GM19328 (cell line): ENCODE data around the gene EYA4.

Experiments
- ATAC-seq: cut with Tn5 transposase; IDR thresholded peaks from one replicate; pipeline ENCODE4 v1.9.1; 2021; ENCODE audit warnings: mild to moderate bottlenecking, moderate library complexity; ENCODE audit not compliant: unreplicated experiment

Gene EYA4, protein sequence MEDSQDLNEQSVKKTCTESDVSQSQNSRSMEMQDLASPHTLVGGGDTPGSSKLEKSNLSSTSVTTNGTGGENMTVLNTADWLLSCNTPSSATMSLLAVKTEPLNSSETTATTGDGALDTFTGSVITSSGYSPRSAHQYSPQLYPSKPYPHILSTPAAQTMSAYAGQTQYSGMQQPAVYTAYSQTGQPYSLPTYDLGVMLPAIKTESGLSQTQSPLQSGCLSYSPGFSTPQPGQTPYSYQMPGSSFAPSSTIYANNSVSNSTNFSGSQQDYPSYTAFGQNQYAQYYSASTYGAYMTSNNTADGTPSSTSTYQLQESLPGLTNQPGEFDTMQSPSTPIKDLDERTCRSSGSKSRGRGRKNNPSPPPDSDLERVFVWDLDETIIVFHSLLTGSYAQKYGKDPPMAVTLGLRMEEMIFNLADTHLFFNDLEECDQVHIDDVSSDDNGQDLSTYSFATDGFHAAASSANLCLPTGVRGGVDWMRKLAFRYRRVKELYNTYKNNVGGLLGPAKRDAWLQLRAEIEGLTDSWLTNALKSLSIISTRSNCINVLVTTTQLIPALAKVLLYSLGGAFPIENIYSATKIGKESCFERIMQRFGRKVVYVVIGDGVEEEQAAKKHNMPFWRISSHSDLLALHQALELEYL

DNA sequence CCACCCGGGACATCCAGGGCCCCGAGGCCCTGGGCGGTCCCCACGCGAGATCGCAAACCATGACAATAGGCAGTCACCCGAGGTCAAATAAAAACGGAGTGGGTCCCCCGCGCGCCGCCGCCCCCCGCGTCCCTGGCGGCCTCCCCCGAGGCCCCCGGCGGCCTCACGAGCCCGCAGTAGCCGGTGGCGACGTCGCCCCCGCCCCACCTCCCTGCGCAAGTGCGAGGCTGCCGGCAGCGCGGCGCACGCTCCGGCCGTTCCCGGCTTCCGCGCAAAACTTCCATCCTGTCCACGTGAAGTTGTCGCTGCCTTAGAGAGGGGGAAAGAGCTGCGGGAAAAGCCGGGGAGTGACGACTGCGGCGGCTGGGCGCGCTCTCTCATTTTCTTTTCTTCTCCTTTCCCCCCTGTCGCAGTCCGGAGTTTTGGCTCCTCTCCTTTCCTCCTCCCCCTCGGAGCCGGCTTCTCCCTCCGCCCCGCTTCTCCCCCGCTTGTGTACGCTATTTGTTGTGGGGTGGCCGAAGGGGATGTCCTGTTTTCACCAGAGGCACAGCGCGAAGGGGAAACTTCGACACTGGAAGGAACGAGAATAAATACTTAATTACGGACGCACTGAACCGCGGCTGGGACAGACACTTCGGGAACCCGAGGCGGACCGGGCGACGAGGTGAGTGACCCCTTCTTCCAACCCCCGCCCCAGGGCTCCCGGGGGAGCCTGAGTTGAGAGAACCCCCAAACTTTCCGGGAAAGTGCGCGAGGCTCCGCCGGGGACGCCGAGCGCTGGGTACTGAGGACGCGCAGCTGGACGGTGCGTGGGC is at the start of gene EYA4:
Gene EYA4 (plus strand): TSS at position 272 of the 815 bp plus-strand sequence. CDS start 33,424 bp downstream, outside the sequence.
- ATAC-seq, result no peak

DNA sequence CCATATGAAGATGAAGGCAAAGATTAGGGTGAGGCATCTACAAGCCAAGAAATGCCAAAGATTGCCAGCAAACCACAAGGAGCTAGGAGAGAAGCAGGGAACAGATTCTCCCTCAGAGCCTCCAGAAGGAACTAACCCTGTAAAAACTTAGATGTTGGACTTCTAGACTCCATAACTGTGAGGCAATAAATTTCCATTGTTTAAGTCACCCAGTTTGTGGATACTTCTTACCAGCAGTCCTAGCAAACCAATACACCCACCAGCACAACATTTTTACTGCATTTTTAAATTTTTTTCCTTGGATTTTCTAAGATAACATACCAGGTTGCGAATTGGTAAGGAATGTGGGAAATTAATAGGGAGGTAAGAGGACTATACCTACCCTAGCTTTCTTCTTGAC is 47.8 kb upstream of the EYA4 start:
- ATAC-seq, result no peak

DNA sequence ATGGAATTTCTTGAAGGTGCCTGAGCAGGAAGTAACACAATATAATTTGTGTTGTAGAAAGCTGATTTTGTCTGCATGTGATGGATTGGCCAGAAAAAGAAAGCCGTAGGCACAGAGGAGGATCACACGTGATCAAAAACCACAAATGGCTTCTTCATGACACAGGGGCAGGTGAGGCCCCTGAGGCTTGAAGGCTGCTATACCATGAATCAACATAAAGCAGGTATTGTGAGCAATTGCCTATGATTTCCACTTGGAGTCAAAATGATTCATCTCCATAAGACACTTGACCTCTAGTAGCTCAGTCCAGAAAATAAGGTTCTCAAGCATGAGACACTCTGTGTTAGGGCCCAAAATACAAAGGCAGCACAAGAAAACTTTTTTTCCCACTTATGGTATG is 42.4 kb upstream of the EYA4 start:
- no peak for ATAC-seq

DNA sequence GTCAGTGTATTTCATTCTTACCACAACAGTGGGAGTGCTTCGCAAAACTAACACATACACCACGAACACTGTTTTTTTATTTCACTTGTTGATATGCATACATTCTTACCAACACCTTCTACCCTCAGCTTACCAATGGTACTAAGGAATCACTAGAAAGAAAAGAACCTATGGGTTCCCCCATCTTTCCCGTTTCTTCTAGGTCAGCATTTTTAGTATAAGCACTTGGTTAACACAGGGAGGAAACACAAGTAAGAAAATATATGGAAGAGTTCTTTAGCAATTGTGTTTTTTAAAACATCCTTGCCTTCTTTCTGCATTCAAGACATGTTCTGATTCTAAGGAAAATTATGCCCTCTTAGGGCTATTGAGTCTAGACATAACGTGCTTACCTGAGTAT is 39.9 kb upstream of the EYA4 start:
- no peak for ATAC-seq

DNA sequence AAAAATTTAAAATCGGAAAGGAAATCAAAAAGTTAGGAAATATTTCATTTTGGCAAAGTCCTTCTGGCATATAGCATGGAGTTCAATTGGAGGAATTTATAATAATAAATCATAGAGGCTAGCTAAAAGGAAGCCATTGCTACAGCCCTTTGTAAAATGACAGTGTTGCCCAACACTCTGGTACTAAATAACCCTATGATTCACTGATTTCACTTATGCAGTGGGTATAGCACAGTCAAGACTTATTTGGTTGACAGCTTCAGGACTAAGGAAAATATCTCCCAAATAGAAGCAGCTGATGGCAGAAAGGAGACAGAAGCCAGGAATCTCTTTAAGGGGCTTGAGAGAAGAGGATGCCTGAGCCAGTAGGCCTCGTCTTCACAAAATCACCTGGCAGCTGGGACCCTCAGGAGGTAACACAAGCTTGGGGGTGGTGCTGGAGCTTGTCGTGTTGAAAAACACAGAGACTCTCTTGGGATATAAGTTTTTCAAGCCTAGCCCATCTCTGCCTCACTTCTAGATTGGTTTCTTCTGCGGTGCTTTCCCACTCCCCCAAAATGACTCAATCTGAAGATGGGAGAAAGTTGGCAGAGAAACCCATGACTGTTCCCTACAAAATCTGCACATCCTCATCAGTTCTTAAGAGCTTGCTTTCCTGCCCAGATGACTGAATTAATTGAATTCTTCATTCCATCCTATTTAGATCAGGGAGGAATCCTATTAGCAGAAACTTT is 38.4 kb upstream of the EYA4 start:
- no peak for ATAC-seq

DNA sequence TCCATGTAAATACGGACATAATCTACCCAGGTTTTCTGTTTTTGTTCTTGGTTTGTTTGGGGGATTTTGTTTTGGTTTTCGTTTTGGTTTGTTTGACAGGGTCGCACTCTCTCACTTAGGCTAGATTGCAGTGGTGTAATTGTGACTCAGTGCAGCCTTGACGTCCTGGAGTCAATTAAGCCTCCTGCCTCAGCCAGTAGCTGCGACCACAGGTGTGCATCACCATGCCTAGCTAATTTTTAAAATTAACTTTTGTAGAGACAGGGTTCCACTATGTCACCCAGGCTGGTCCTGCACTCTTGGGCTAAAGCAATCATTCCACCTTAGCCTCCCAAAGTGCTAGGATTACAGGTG is 37.8 kb upstream of the EYA4 start:
- no peak for ATAC-seq

DNA sequence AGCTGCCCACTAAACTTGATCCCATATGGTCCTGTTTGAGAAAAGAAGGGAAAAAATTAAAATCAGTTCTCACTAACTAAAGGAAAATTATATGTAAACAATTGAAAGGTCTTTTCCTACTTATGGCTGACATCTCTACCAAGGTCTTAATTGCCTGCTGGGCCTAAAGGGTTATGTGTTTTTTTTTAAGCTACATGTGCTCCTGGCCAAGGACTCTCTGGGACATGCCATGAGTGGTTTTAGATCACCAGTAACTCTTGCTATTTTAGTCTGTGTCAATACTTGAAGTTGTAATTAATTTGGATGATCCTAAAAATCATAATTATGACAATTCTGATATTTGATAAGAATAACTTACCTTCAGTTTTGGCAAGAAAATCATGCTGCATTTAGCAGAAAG is 35.9 kb upstream of the EYA4 start:
- no peak for ATAC-seq

DNA sequence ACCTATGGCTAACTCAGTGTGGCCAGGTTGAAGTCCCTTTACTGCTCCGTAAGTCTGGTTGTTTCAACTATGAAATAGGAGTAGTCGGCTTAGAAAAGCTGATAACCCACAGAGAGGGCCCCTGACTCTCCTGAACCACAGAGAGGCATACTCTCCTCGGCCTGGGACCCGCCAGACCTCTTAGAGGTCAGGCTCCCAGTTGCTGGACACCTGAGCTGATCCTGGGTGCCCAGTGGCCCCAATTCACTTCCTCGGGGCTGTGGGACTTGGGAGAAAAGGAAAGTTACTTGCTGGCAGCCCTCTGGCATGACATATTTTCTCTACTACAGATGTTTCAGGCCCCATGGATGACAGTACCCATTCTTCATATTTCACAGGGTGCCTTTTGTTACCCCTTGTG is 34.2 kb upstream of the EYA4 start:
- ATAC-seq, result no peak

DNA sequence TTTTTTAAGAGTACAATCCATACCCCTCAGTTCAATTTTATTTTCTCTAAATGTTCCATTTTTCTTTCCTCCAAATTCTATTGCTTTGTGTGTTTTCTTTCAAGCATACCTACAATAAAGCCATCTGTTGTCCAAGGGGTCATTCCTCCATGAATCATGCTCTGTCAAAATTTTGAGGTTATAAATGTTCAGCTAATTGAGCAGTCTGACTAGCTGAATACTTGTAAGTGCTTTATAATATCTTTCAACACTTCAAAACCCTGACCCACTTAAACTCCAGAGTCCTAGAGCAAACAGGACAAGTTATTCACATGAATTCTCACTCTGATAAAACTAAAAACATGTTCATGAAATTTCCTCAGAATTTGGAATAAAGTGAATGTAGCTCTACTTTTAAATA is 33.4 kb upstream of the EYA4 start:
- no peak for ATAC-seq

DNA sequence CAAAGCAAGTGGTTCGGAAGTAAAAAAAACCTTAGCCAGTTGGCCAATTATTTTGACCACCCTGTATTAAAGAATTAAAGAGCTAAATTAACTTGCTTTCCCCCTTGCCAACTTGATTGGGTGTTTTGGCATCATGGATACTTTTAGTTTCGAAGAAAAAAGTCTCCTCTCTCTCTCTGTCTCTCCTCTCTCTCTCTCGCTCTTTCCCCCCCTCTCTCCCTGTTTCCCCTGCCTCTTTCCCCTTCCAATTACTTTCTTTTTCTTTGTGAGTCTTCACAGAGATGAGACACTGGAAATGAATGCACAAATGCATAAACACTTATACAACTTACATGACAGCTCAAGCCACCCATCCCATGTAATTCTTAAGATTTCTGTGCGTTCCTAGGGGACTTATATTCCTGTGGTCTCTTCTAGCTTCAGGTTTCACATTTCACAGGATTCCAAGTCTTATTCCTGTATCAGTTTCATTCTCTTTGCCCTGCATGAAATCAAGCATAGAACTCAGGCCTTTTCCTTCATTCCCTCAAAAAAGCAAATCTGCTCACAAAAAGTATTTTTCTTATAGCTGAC is 32.9 kb upstream of the EYA4 start:
- ATAC-seq, result no peak

DNA sequence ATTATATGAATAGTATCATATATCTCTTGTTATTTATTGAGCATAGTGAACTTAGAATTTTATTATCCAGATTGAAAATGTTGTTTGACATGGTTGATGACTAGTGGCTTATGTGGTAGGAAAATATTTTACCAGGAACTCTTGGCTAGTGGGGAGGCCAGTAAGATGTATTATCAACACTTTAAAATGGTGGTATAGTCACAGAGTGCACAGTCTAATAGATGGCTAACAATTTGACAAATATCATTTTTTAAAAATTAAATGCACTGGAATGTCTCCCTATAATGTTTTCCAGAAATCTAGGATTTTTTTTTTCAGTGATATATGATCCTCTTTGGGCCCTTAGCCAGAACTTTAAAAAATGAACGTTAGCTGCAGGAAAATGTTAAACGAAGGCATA is 26.9 kb upstream of the EYA4 start:
- ATAC-seq, result no peak

DNA sequence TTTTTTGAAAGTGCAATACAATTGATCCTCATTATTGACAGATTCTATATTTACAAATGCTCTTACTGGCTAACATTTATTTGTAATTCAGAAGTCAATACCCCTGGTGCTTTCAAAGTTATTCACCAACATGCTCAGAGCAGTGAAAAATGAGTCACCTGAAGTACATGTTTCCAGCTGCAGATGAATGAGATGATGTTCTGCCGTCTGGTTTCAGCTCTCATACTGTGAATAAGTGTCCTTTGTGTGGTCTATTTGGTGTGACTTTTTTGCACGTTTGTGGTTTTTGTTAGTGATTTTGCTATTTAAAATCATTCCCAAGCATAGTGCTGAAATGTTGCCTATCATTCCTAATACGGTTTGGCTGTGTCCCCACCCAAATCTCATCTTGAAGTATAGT is 22.3 kb upstream of the EYA4 start:
- no peak for ATAC-seq

DNA sequence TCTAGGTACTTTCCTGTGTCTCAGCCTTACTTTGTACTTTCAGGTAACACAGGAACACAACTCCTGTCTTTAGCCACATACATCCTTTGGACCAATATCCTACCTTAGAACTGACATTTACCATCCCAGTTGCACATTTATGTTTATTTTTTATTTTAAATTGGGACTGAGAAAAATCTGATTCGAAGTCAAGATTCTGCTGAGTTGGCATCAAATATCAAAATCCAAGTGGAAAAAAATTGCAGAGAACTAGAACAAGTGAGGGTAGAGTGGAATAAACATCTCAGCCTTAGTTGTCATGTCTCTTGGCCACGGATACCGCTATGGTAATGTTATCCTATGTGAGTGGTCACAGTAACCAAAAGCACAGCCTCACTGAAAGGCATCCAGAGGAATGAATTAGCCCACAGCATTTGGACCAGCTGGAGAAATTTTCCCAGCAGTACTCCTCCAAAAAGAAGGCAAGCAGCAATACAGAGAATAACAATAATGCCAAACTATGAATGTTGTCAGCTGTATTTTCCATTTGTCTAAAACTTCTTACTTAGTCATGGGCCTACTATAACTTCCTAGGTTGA is 17.6 kb upstream of the EYA4 start:
- no peak for ATAC-seq

DNA sequence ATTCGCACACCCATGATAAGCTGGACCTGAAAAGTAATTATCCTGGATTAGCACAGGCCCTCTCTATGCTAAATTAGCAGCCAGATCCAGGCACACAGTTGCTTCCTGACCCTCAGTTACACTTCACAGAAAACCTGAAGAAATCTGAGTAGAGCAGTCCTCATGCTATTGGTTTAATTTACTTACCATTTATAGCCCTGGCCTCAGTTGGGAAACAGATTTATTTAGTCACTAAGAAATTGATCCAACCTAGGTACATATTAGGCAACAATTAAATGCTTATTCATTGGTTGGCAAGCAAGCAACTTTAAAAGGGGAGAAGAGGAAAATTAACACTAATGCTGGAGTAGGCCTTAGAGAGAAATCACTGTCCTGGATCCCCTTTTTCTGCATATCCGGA is 15.6 kb upstream of the EYA4 start:
- ATAC-seq, result no peak

DNA sequence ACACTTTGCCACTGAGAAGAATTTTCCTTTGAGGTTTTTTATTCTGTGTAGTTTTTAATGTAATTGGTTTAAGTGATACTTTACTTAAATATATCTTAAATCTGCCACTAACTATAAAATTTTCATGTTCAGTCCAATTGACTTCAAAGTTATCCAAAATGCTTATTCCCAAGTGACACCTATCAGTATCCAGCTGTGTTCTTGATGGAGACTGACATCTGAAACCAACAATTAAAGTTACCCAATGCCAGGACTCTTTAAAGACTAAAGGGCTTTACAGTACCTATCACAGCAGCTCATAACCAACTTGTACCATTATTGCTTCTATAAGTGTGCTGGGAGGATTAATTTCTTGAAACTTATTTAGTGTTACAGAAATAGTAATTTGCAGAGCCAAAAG is 13.8 kb upstream of the EYA4 start:
- no peak for ATAC-seq

DNA sequence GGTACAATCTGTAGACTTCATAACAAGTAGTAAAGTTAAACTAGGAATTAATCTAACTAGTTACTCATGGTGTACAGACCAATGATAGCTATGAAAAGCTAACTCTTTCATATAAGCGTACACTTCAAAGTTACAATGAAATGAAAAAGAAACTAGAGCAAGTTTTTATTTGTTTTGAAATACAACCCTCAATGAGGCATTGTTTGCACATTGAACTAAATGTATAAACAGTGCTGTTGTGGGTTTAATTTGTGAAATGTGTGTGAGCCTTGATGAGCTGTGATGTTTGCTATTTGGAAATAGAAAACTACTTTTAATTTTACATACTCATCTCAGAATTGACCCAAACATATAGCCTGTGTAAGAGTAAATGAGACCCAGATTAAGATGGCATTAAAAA is 11.1 kb upstream of the EYA4 start:
- no peak for ATAC-seq

DNA sequence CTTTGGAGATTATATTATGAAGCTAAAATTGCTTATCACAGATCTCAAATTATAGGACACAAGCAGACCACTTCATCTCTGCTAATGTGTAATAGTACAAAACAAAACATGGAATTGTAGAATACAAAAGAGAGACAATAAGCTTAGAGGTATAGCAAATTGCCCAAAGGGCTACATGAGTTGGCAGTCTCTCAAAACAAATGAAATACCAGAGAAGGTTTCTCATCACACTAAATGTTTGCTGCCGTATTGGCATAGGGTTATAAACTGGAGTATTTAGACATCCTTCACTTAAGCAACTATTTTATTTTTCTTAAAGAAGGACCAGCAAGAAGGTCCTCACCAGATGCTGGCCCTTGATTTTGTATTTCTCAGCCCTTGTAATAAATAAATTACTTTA is 5.9 kb upstream of the EYA4 start:
- no peak for ATAC-seq

DNA sequence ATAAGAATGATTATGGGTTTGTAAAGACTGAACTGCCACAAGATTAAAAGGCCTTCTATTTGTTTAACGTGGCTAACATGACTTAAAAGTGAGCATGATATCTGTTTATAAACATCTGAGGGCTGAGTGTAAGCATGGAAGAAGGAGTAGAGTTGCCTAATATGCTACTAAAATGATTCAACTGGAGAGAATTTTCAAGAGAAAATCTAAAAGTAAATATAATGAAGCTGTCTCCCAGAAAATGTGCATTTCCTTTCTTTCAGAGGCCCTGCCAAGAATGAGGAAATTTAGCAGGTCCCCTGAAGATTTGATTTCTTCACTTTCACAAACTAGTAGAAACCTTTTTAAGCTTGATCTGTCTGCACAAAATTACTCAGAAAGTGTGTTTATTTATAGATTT is 4.2 kb upstream of the EYA4 start:
- ATAC-seq, result no peak

DNA sequence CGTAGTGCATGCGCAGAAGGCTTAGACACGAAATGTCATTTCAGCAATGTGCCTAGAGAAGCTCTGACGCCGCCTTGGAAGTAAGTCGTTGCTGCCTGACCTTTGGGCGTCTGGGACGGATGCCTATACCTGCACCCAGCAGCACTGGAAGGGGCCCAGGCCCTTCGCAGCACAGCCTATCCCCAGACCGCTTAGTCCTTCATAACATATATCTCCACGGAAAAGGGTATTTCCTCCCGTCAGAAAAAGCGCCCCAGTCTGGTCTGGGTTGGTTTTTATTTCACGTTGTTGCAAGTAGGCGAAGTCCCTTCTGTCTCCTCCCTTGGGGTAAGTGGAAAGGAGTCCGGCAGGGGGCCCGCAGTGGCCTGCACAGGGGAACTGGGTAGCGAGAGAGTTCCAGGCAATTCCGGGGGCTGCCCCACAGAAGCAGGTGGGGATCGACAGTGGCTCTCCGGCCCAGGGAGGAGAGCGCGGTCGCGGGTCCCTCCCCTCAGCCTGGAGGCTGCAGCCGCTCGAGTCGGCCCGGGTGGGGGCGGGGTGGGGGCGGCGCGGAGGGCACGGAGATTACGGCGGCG is 559 bp upstream of the EYA4 start:
- no peak for ATAC-seq
